ENCODE data around the gene MYEOV.

MYEOV gene

DNA sequence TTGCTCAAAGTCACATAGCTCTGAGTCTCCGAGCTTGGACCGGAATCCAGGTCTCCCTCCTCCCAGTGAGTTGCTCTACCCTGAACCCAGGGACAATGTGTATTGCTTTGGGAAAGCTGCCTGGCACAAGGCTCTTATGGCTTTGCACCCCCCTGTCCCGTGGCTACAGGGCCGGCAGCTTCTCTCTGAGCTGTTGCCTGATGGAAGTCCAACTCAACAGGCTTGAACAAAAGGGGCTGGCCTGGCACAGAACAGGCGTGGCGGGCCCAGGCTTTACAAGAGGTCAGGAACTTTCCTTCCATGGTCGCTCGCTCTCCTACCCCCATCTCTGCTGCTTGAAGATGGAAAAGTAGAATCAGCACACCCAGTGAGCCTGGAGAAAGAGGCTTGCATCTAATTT, 34.3 kb downstream of the MYEOV start:
- Histone ChIP-seq H3K27ac (ENCODE audit: low read depth, low read length) (no peak overlapping the region), H3K4me2 (ENCODE audit: low read depth, low read length, poor library complexity, severe bottlenecking) (no peak overlapping the region), H3K4me3 (ENCODE audit: insufficient read depth, low read length, poor library complexity, severe bottlenecking) (no peak overlapping the region), H3K9me2 (replicated peaks; ENCODE audit: insufficient read depth, low read length) (no peaks in the 10 kb centered on the region), H3K9me3 (ENCODE audit: insufficient read depth, low read length) (no peaks in the 10 kb centered on the region), H3F3A (ENCODE audit: insufficient read depth) (no peaks in the 10 kb centered on the region), H2AFZ (ENCODE audit: low read depth, low read length, severe bottlenecking) (no peak overlapping the region), H3K79me2 (ENCODE audit: insufficient read depth, low read length) (no peaks in the 10 kb centered on the region), H3K36me3 (ENCODE audit: low read length) (no peaks in the 10 kb centered on the region), H3K9ac (ENCODE audit: low read length) (no peak overlapping the region), H4K20me1 (ENCODE audit: low read depth, low read length) (no peaks in the 10 kb centered on the region), H3K27me3 (ENCODE audit: low read length) (no peaks in the 10 kb centered on the region)
- TF ChIP-seq EZH2phosphoT487 (conservative IDR thresholded peaks at IDR 0.05; ENCODE audit: low read length), result no peak

DNA sequence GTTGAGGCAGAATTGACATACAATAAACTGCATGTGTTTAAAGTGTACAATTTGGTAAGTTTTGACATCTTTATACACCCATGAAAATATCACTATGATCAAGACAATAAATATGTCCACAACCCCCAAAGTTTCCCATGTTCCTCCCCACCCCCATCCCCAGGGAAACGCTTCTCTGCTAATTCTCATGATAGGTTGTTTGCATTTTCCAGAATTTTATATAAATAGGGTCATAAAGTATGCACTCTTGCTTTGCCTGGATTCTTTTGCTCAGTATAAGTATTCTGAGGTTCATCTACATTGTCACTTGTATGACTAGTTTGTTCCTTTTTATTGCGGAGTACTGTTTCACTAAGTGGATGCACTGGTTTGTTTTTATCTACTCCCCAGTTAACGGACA, 35.6 kb downstream of the MYEOV start:
- Histone ChIP-seq H3K9ac (ENCODE audit: low read length) (no peak overlapping the region), H3K27ac (ENCODE audit: low read depth, low read length) (no peak overlapping the region), H2AFZ (ENCODE audit: low read depth, low read length, severe bottlenecking) (no peak overlapping the region), H3K4me2 (ENCODE audit: low read depth, low read length, poor library complexity, severe bottlenecking) (no peak overlapping the region), H3K9me2 (replicated peaks; ENCODE audit: insufficient read depth, low read length) (no peaks in the 10 kb centered on the region), H3K9me3 (ENCODE audit: insufficient read depth, low read length) (no peaks in the 10 kb centered on the region), H4K20me1 (ENCODE audit: low read depth, low read length) (no peaks in the 10 kb centered on the region), H3K27me3 (ENCODE audit: low read length) (no peaks in the 10 kb centered on the region), H3K36me3 (ENCODE audit: low read length) (no peaks in the 10 kb centered on the region), H3K79me2 (ENCODE audit: insufficient read depth, low read length) (no peaks in the 10 kb centered on the region), H3K4me3 (ENCODE audit: insufficient read depth, low read length, poor library complexity, severe bottlenecking) (no peak overlapping the region), H3F3A (ENCODE audit: insufficient read depth) (no peaks in the 10 kb centered on the region)
- TF ChIP-seq EZH2phosphoT487 (conservative IDR thresholded peaks at IDR 0.05; ENCODE audit: low read length), result no peak
- TF ChIP-seq, protein P1, sequence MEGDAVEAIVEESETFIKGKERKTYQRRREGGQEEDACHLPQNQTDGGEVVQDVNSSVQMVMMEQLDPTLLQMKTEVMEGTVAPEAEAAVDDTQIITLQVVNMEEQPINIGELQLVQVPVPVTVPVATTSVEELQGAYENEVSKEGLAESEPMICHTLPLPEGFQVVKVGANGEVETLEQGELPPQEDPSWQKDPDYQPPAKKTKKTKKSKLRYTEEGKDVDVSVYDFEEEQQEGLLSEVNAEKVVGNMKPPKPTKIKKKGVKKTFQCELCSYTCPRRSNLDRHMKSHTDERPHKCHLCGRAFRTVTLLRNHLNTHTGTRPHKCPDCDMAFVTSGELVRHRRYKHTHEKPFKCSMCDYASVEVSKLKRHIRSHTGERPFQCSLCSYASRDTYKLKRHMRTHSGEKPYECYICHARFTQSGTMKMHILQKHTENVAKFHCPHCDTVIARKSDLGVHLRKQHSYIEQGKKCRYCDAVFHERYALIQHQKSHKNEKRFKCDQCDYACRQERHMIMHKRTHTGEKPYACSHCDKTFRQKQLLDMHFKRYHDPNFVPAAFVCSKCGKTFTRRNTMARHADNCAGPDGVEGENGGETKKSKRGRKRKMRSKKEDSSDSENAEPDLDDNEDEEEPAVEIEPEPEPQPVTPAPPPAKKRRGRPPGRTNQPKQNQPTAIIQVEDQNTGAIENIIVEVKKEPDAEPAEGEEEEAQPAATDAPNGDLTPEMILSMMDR (IDR thresholded peaks at IDR 0.05; ENCODE audit: insufficient read depth, low read length, poor library complexity, severe bottlenecking), result no peak

DNA sequence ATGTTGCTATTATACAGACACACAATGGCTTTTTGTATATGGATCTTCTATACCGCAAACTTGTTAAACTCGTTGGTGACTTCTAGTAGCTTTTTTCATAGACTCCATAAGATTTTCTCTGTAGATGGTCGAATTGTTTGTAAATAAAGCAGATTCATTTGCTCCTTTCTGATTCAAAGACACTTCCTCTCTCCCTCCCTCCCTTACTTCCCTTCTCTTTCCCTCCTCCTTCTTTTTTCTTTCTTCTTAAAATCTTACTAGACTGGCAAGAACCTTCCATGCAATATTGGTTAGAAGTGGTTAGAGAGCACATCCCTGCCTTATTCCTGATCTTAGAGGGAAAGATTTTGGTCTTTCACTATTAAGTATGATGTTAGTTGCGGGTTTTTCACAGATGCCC, 36.4 kb downstream of the MYEOV start:
- Histone ChIP-seq H3K27ac (ENCODE audit: low read depth, low read length) (no peak overlapping the region), H3K36me3 (ENCODE audit: low read length) (no peaks in the 10 kb centered on the region), H3K9me3 (ENCODE audit: insufficient read depth, low read length) (no peaks in the 10 kb centered on the region), H2AFZ (ENCODE audit: low read depth, low read length, severe bottlenecking) (no peak overlapping the region), H4K20me1 (ENCODE audit: low read depth, low read length) (no peaks in the 10 kb centered on the region), H3K79me2 (ENCODE audit: insufficient read depth, low read length) (no peaks in the 10 kb centered on the region), H3K9ac (ENCODE audit: low read length) (no peak overlapping the region), H3K4me2 (ENCODE audit: low read depth, low read length, poor library complexity, severe bottlenecking) (no peak overlapping the region), H3K27me3 (ENCODE audit: low read length) (no peaks in the 10 kb centered on the region), H3F3A (ENCODE audit: insufficient read depth) (no peaks in the 10 kb centered on the region), H3K4me3 (ENCODE audit: insufficient read depth, low read length, poor library complexity, severe bottlenecking) (no peak overlapping the region), H3K9me2 (replicated peaks; ENCODE audit: insufficient read depth, low read length) (no peaks in the 10 kb centered on the region)
- TF ChIP-seq, protein P1 (IDR thresholded peaks at IDR 0.05; ENCODE audit: insufficient read depth, low read length, poor library complexity, severe bottlenecking), result no peak
- no peak for TF ChIP-seq EZH2phosphoT487 (conservative IDR thresholded peaks at IDR 0.05; ENCODE audit: low read length)

DNA sequence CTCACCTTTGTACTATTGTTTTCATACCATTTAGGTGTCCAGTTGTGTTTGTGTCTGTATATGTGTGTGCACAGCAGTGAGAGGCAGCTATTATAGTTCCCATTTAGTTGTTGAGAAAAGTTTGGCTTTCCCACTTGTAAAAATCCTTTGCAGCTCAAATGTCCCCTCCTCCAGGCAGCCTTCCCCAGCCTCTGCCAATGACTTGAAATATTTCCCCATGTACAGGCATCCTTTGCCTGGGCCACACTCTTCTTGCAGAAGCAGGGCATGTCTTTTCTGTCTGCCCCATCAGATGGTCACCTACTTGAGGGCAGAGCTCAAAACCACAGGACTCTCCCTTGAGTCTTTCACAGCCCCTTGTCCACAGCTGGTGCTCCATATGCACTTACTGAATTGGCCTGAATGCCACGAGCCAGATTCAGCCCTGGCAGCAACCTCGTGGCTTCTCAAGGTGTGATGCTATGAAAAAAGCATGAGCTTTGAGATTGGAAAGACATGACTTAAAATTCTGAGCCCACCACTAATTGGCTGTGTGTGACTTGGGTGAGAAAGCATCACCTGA, 39.3 kb downstream of the MYEOV start:
- Histone ChIP-seq H3K9me3 (ENCODE audit: insufficient read depth, low read length) (no peaks in the 10 kb centered on the region), H3K9me2 (replicated peaks; ENCODE audit: insufficient read depth, low read length) (no peaks in the 10 kb centered on the region), H3K9ac (ENCODE audit: low read length) (no peak overlapping the region), H3K4me2 (ENCODE audit: low read depth, low read length, poor library complexity, severe bottlenecking) (no peak overlapping the region), H3K27ac (ENCODE audit: low read depth, low read length) (no peak overlapping the region), H3K27me3 (ENCODE audit: low read length) (no peaks in the 10 kb centered on the region), H2AFZ (ENCODE audit: low read depth, low read length, severe bottlenecking) (no peak overlapping the region), H4K20me1 (ENCODE audit: low read depth, low read length) (no peaks in the 10 kb centered on the region), H3K79me2 (ENCODE audit: insufficient read depth, low read length) (no peaks in the 10 kb centered on the region), H3K36me3 (ENCODE audit: low read length) (no peaks in the 10 kb centered on the region), H3F3A (ENCODE audit: insufficient read depth) (no peaks in the 10 kb centered on the region), H3K4me3 (ENCODE audit: insufficient read depth, low read length, poor library complexity, severe bottlenecking) (no peak overlapping the region)
- TF ChIP-seq EZH2phosphoT487 (conservative IDR thresholded peaks at IDR 0.05; ENCODE audit: low read length), result no peak
- TF ChIP-seq, protein P1 (IDR thresholded peaks at IDR 0.05; ENCODE audit: insufficient read depth, low read length, poor library complexity, severe bottlenecking), result no peak
